HG03064 (cell line): ENCODE data around the gene PNPLA1.

ENCODE experiments used
- ATAC-seq: cut with Tn5 transposase; IDR thresholded peaks from one replicate; pipeline ENCODE4 v1.9.1; 2021; ENCODE audit warnings: low read depth; ENCODE audit not compliant: unreplicated experiment

Gene PNPLA1

GRCh38 chr6:36352477-36353157, 82.8 kb downstream of the PNPLA1 start:
- ATAC-seq, result no peak

GRCh38 chr6:36353411-36353915, 83.6 kb downstream of the PNPLA1 start:
- ATAC-seq, result no peak

- no peak for ATAC-seq
Observed at GRCh38 chr6:36355819-36356218, 86.0 kb downstream of the PNPLA1 start.

- ATAC-seq, result no peak
Observed at GRCh38 chr6:36357872-36358225, 88.0 kb downstream of the PNPLA1 start.
